ENCODE measurements around the gene PLOD1.

The PLOD1 gene

GRCh38 chr1:11942280-11942679 lies 7.8 kb downstream of the PLOD1 start:
- H3K27ac ChIP-seq (ENCODE audit: low read length): no peak overlapping the region
- H3K4me1 ChIP-seq (ENCODE audit: control insufficient read depth in 1 of 2, insufficient read depth in 2 of 2, low read length in 2 of 2): peaks cover 0 to 16% of the 10 kb centered on the region in 2 donors
- H3K9me3 ChIP-seq (ENCODE audit: control insufficient read depth in 1 of 2, low read length in 2 of 2): no peaks in the 10 kb centered on the region
- peaks cover 4 to 5% of the 10 kb centered on the region in 2 donors for H3K36me3 ChIP-seq (ENCODE audit: control insufficient read depth in 1 of 2, insufficient read depth in 2 of 2, low read length in 2 of 2)
- H3K4me3 ChIP-seq (ENCODE audit: low read depth in 1 of 2, low read length in 2 of 2): no peak overlapping the region
- H3K27me3 ChIP-seq (ENCODE audit: low read depth, low read length): no peaks in the 10 kb centered on the region

- peaks cover 4 to 9% of the 10 kb centered on the region in 2 donors for H3K36me3 ChIP-seq (ENCODE audit: control insufficient read depth in 1 of 2, insufficient read depth in 2 of 2, low read length in 2 of 2)
- no peaks in the 10 kb centered on the region for H3K27me3 ChIP-seq (ENCODE audit: low read depth, low read length)
- no peaks in the 10 kb centered on the region for H3K9me3 ChIP-seq (ENCODE audit: control insufficient read depth in 1 of 2, low read length in 2 of 2)
- no peak overlapping the region for H3K27ac ChIP-seq (ENCODE audit: low read length)
- H3K4me3 ChIP-seq (ENCODE audit: low read depth in 1 of 2, low read length in 2 of 2): no peak overlapping the region
- peaks cover 0 to 16% of the 10 kb centered on the region in 2 donors for H3K4me1 ChIP-seq (ENCODE audit: control insufficient read depth in 1 of 2, insufficient read depth in 2 of 2, low read length in 2 of 2)
Measured at GRCh38 chr1:11943619-11944018, 9.1 kb downstream of the PLOD1 start.

DNA sequence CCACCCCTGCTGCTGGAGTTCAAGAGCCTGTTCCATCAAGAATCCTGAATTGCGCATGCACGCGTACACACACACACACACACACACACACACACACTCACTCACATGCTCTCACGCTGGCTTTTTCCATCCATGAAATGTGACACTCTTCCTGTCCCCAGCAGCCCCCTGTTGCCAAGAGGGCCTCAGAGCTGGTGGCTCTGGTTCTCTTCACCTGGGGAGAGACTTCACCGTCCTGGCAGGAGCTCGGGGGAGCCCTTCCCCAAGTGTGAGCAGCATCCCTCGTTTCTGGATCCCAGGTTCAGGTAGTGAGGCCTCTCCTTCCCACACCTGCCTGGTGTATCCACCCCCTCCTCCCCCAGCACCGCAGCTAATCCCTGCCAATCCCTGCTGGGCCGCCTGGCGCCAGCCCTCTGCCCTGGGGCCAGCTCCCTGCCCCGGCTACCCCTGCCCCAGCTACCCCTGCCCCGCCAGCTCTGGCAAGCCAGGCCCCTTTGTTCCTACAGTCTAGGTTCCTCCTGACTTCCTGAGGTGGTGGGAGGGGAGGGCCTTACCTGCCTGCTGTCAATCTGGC lies 9.9 kb downstream of the PLOD1 start:
- H3K27me3 ChIP-seq (ENCODE audit: low read depth, low read length): no peaks in the 10 kb centered on the region
- peaks cover 4 to 9% of the 10 kb centered on the region in 2 donors for H3K36me3 ChIP-seq (ENCODE audit: control insufficient read depth in 1 of 2, insufficient read depth in 2 of 2, low read length in 2 of 2)
- no peak overlapping the region for H3K4me3 ChIP-seq (ENCODE audit: low read depth in 1 of 2, low read length in 2 of 2)
- H3K9me3 ChIP-seq (ENCODE audit: control insufficient read depth in 1 of 2, low read length in 2 of 2): no peaks in the 10 kb centered on the region
- H3K4me1 ChIP-seq (ENCODE audit: control insufficient read depth in 1 of 2, insufficient read depth in 2 of 2, low read length in 2 of 2): peaks cover 0 to 10% of the 10 kb centered on the region in 2 donors
- no peak overlapping the region for H3K27ac ChIP-seq (ENCODE audit: low read length)

DNA sequence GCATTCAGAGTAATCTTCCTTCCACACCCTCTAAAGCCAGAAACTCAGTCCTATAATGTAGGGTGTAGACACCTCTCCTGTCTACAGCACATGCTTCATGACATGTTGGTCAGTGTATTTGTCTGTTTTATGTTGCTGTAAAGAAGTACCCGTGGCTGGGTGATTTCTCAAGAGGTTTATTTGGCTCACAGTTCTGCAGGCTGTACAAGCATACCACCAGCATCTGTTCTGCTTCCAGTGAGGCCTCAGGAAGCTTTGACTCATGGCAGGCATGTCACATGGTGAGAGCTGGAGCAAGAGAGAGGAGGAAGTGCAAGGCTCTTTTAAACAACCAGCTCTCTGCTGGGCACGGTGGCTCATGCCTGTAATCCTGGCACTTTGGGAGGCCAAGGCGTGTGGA lies 12.1 kb downstream of the PLOD1 start:
- Histone ChIP-seq H3K27me3 (ENCODE audit: low read depth, low read length) (no peaks in the 10 kb centered on the region), H3K27ac (ENCODE audit: low read length) (no peak overlapping the region), H3K4me1 (ENCODE audit: control insufficient read depth in 1 of 2, insufficient read depth in 2 of 2, low read length in 2 of 2) (no peaks in the 10 kb centered on the region), H3K4me3 (ENCODE audit: low read depth in 1 of 2, low read length in 2 of 2) (no peak overlapping the region), H3K9me3 (ENCODE audit: control insufficient read depth in 1 of 2, low read length in 2 of 2) (no peaks in the 10 kb centered on the region), H3K36me3 (ENCODE audit: control insufficient read depth in 1 of 2, insufficient read depth in 2 of 2, low read length in 2 of 2) (peaks cover 15 to 20% of the 10 kb centered on the region in 2 donors)

- no peak overlapping the region for H3K4me3 ChIP-seq (ENCODE audit: low read depth in 1 of 2, low read length in 2 of 2)
- no peaks in the 10 kb centered on the region for H3K27me3 ChIP-seq (ENCODE audit: low read depth, low read length)
- H3K4me1 ChIP-seq (ENCODE audit: control insufficient read depth in 1 of 2, insufficient read depth in 2 of 2, low read length in 2 of 2): no peaks in the 10 kb centered on the region
- H3K36me3 ChIP-seq (ENCODE audit: control insufficient read depth in 1 of 2, insufficient read depth in 2 of 2, low read length in 2 of 2): peaks cover 14 to 26% of the 10 kb centered on the region in 2 donors
- H3K9me3 ChIP-seq (ENCODE audit: control insufficient read depth in 1 of 2, low read length in 2 of 2): no peaks in the 10 kb centered on the region
- H3K27ac ChIP-seq (ENCODE audit: low read length): no peak overlapping the region
Measured at GRCh38 chr1:11948822-11949458, 14.4 kb downstream of the PLOD1 start.

GRCh38 chr1:11951901-11952300 lies 17.4 kb downstream of the PLOD1 start:
- H3K9me3 ChIP-seq (ENCODE audit: control insufficient read depth in 1 of 2, low read length in 2 of 2): no peaks in the 10 kb centered on the region
- peaks cover 18 to 48% of the 10 kb centered on the region in 2 donors for H3K36me3 ChIP-seq (ENCODE audit: control insufficient read depth in 1 of 2, insufficient read depth in 2 of 2, low read length in 2 of 2)
- H3K4me3 ChIP-seq (ENCODE audit: low read depth in 1 of 2, low read length in 2 of 2): no peak overlapping the region
- H3K27me3 ChIP-seq (ENCODE audit: low read depth, low read length): no peaks in the 10 kb centered on the region
- H3K27ac ChIP-seq (ENCODE audit: low read length): no peak overlapping the region
- H3K4me1 ChIP-seq (ENCODE audit: control insufficient read depth in 1 of 2, insufficient read depth in 2 of 2, low read length in 2 of 2): no peaks in the 10 kb centered on the region

GRCh38 chr1:11952455-11953109 lies 18.1 kb downstream of the PLOD1 start:
- H3K36me3 ChIP-seq (ENCODE audit: control insufficient read depth in 1 of 2, insufficient read depth in 2 of 2, low read length in 2 of 2): peaks cover 25 to 55% of the 10 kb centered on the region in 2 donors
- no peak overlapping the region for H3K4me3 ChIP-seq (ENCODE audit: low read depth in 1 of 2, low read length in 2 of 2)
- H3K27me3 ChIP-seq (ENCODE audit: low read depth, low read length): no peaks in the 10 kb centered on the region
- H3K4me1 ChIP-seq (ENCODE audit: control insufficient read depth in 1 of 2, insufficient read depth in 2 of 2, low read length in 2 of 2): no peaks in the 10 kb centered on the region
- H3K9me3 ChIP-seq (ENCODE audit: control insufficient read depth in 1 of 2, low read length in 2 of 2): no peaks in the 10 kb centered on the region
- H3K27ac ChIP-seq (ENCODE audit: low read length): no peak overlapping the region

- H3K36me3 ChIP-seq (ENCODE audit: control insufficient read depth in 1 of 2, insufficient read depth in 2 of 2, low read length in 2 of 2): peaks cover 28 to 65% of the 10 kb centered on the region in 2 donors
- no peaks in the 10 kb centered on the region for H3K27me3 ChIP-seq (ENCODE audit: low read depth, low read length)
Measured at GRCh38 chr1:11955221-11955620, 20.7 kb downstream of the PLOD1 start.

DNA sequence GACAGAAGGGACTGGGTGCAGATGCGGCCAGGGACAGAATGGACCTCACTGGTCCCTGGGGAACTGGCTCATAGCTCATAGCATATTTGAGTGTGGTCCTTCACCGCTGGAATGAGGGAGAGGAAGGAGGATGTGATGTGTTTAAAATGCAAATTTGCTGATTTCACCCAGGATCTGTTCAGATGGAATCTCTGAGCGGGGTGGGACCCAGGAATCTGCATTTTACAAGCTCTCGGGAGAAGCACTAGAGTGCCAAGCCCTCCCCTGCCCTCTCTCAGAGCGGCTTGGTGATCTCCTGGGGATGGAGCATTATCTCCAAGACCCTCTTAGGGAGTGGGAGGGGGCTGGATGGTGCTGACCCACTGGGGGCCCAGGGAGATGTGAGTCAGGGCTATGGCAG lies 22.9 kb downstream of the PLOD1 start:
- peaks cover 20 to 56% of the 10 kb centered on the region in 2 donors for H3K36me3 ChIP-seq (ENCODE audit: control insufficient read depth in 1 of 2, insufficient read depth in 2 of 2, low read length in 2 of 2)

More at GRCh38 chr1:11955221-11955620, 20.7 kb downstream of the PLOD1 start:
- Histone ChIP-seq H3K4me1 (ENCODE audit: control insufficient read depth in 1 of 2, insufficient read depth in 2 of 2, low read length in 2 of 2) (no peaks in the 10 kb centered on the region), H3K27ac (ENCODE audit: low read length) (no peak overlapping the region), H3K9me3 (ENCODE audit: control insufficient read depth in 1 of 2, low read length in 2 of 2) (no peaks in the 10 kb centered on the region), H3K4me3 (ENCODE audit: low read depth in 1 of 2, low read length in 2 of 2) (no peak overlapping the region)

GRCh38 chr1:11957897-11958296 lies 23.4 kb downstream of the PLOD1 start:
- Histone ChIP-seq H3K4me1 (ENCODE audit: control insufficient read depth in 1 of 2, insufficient read depth in 2 of 2, low read length in 2 of 2) (peaks cover 0 to 4% of the 10 kb centered on the region in 2 donors), H3K9me3 (ENCODE audit: control insufficient read depth in 1 of 2, low read length in 2 of 2) (no peaks in the 10 kb centered on the region), H3K27ac (ENCODE audit: low read length) (no peak overlapping the region), H3K4me3 (ENCODE audit: low read depth in 1 of 2, low read length in 2 of 2) (no peak overlapping the region), H3K27me3 (ENCODE audit: low read depth, low read length) (no peaks in the 10 kb centered on the region), H3K36me3 (ENCODE audit: control insufficient read depth in 1 of 2, insufficient read depth in 2 of 2, low read length in 2 of 2) (peaks cover 20 to 51% of the 10 kb centered on the region in 2 donors)

More for the DNA sequence above, 22.9 kb downstream of the PLOD1 start:
- Histone ChIP-seq H3K27me3 (ENCODE audit: low read depth, low read length) (no peaks in the 10 kb centered on the region), H3K4me1 (ENCODE audit: control insufficient read depth in 1 of 2, insufficient read depth in 2 of 2, low read length in 2 of 2) (peaks cover 0 to 4% of the 10 kb centered on the region in 2 donors), H3K27ac (ENCODE audit: low read length) (no peak overlapping the region), H3K4me3 (ENCODE audit: low read depth in 1 of 2, low read length in 2 of 2) (no peak overlapping the region), H3K9me3 (ENCODE audit: control insufficient read depth in 1 of 2, low read length in 2 of 2) (no peaks in the 10 kb centered on the region)

DNA sequence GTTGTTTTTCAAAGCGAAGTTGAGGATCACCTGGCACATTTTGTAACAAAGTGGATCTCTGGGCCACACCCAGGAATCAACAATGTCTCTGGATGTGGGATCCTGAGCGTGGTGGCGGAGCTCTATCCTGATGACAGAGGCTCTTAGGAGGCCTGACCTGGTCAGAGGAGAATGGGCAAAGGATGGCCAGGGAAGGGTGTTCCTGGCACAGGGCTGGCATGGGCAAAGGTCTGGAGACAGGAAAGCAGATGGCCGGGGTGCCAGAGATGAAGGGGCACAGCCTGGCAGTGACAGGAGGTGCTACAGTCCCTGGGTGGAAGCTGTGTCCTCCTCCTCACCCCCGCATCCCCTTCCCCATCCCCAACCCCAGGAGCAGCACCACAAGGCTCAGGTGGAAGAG lies 25.8 kb downstream of the PLOD1 start:
- Histone ChIP-seq H3K9me3 (ENCODE audit: control insufficient read depth in 1 of 2, low read length in 2 of 2) (no peaks in the 10 kb centered on the region), H3K4me1 (ENCODE audit: control insufficient read depth in 1 of 2, insufficient read depth in 2 of 2, low read length in 2 of 2) (peaks cover 0 to 4% of the 10 kb centered on the region in 2 donors), H3K4me3 (ENCODE audit: low read depth in 1 of 2, low read length in 2 of 2) (no peak overlapping the region), H3K27me3 (ENCODE audit: low read depth, low read length) (no peaks in the 10 kb centered on the region), H3K36me3 (ENCODE audit: control insufficient read depth in 1 of 2, insufficient read depth in 2 of 2, low read length in 2 of 2) (peaks cover 30 to 66% of the 10 kb centered on the region in 2 donors), H3K27ac (ENCODE audit: low read length) (no peak overlapping the region)

Measured in muscle layer of duodenum (tissue), 2 donors.